Trophoblast cell (in vitro differentiated cells and primary cell): Measurements from ENCODE around the gene CNP.

Experiments used
- DNase-seq, 2 donors: peaks; one replicate each; pipeline ENCODE4 v3.0.0-alpha.2; 2016
- H2AFZ ChIP-seq: 2 replicates; pipeline ENCODE4 v1.6.1; 2013; ENCODE audit warnings: low read length, moderate library complexity, mild to moderate bottlenecking; ENCODE audit not compliant: insufficient read depth, poor library complexity
- H2AK5ac ChIP-seq: 2 replicates; pipeline ENCODE4 v1.6.1; 2013; ENCODE audit warnings: mild to moderate bottlenecking, low read length
- H2BK120ac ChIP-seq: 2 replicates; pipeline ENCODE4 v1.6.1; 2013; ENCODE audit warnings: low read length, mild to moderate bottlenecking, moderate library complexity; ENCODE audit not compliant: insufficient read depth, poor library complexity
- H2BK12ac ChIP-seq: 2 replicates; pipeline ENCODE4 v1.6.1; 2013; ENCODE audit warnings: mild to moderate bottlenecking, low read length, moderate library complexity
- H2BK5ac ChIP-seq: 2 replicates; pipeline ENCODE4 v1.6.1; 2013; ENCODE audit warnings: low read length, low read depth, moderate library complexity, mild to moderate bottlenecking; ENCODE audit not compliant: poor library complexity
- H3K14ac ChIP-seq: 2 replicates; pipeline ENCODE4 v1.6.1; 2013; ENCODE audit warnings: mild to moderate bottlenecking, low read length
- H3K18ac ChIP-seq: 2 replicates; pipeline ENCODE4 v1.6.1; 2013; ENCODE audit warnings: mild to moderate bottlenecking, low read length
- H3K23ac ChIP-seq: 2 replicates; pipeline ENCODE4 v1.6.1; 2013; ENCODE audit warnings: low read length
- H3K27ac ChIP-seq: 2 replicates; pipeline ENCODE4 v1.5.1; 2013; ENCODE audit warnings: low read depth, mild to moderate bottlenecking, inconsistent platforms, low read length, moderate library complexity
- H3K27me3 ChIP-seq: 2 replicates; pipeline ENCODE4 v1.6.1; 2013; ENCODE audit warnings: inconsistent platforms, mild to moderate bottlenecking, low read length, moderate library complexity; ENCODE audit not compliant: insufficient read depth
- H3K36me3 ChIP-seq, 2 experiments: 1 replicate in 1 of 2; 2 replicates in 1 of 2; pipeline ENCODE4 v1.6.1; 2013; ENCODE audit warnings: low read length in 2 of 2, mild to moderate bottlenecking in 2 of 2, moderate library complexity in 1 of 2; ENCODE audit not compliant: insufficient read depth in 2 of 2, control insufficient read depth in 1 of 2
- H3K4ac ChIP-seq: 2 replicates; pipeline ENCODE4 v1.6.1; 2013; ENCODE audit warnings: low read depth, mild to moderate bottlenecking, low read length, moderate library complexity
- H3K4me1 ChIP-seq, 2 experiments: 1 replicate in 1 of 2; 2 replicates in 1 of 2; pipeline ENCODE4 v1.6.1; 2013; ENCODE audit warnings: low read length in 2 of 2, mild to moderate bottlenecking in 2 of 2, moderate library complexity in 1 of 2; ENCODE audit not compliant: insufficient read depth in 2 of 2, control insufficient read depth in 1 of 2
- H3K4me2 ChIP-seq: 2 replicates; pipeline ENCODE4 v1.6.1; 2013; ENCODE audit warnings: inconsistent platforms, mild to moderate bottlenecking, low read length, moderate library complexity
- H3K4me3 ChIP-seq: 2 replicates; pipeline ENCODE4 v1.5.1; 2013; ENCODE audit warnings: mild to moderate bottlenecking, low read depth, low read length, inconsistent platforms
- H3K79me1 ChIP-seq: one replicate; pipeline ENCODE4 v1.6.1; 2013; ENCODE audit warnings: low read length
- H3K79me2 ChIP-seq: 2 replicates; pipeline ENCODE4 v1.6.1; 2013; ENCODE audit warnings: low read length, mild to moderate bottlenecking; ENCODE audit not compliant: control insufficient read depth, insufficient read depth, poor library complexity
- H3K9ac ChIP-seq: 2 replicates; pipeline ENCODE4 v1.6.1; 2013; ENCODE audit warnings: mild to moderate bottlenecking, low read length
- H3K9me3 ChIP-seq: 2 replicates; pipeline ENCODE4 v1.6.1; 2013; ENCODE audit warnings: low read depth, mild to moderate bottlenecking, control low read depth, inconsistent platforms, low read length; ENCODE audit not compliant: insufficient read depth
- H4K12ac ChIP-seq: 2 replicates; pipeline ENCODE4 v1.6.1; 2013; ENCODE audit warnings: low read depth, mild to moderate bottlenecking, low read length, moderate library complexity
- H4K8ac ChIP-seq: 2 replicates; pipeline ENCODE4 v1.6.1; 2013; ENCODE audit warnings: low read depth, mild to moderate bottlenecking, low read length, moderate library complexity
- H4K91ac ChIP-seq: one replicate; pipeline ENCODE4 v1.6.1; 2013; ENCODE audit warnings: low read depth, mild to moderate bottlenecking, low read length, moderate library complexity
- WGBS: extraction: QIAGEN DNeasy Blood & Tissue Kit; methylation state at CpG from one replicate; pipeline ENCODE4 v1.1.7; 2013; ENCODE audit warnings: missing lambda C conversion rate; ENCODE audit not compliant: insufficient read length, insufficient coverage; ENCODE audit errors: extremely low coverage; 5-methylcytosine and 5-hydroxymethylcytosine counted together

Gene CNP

DNA sequence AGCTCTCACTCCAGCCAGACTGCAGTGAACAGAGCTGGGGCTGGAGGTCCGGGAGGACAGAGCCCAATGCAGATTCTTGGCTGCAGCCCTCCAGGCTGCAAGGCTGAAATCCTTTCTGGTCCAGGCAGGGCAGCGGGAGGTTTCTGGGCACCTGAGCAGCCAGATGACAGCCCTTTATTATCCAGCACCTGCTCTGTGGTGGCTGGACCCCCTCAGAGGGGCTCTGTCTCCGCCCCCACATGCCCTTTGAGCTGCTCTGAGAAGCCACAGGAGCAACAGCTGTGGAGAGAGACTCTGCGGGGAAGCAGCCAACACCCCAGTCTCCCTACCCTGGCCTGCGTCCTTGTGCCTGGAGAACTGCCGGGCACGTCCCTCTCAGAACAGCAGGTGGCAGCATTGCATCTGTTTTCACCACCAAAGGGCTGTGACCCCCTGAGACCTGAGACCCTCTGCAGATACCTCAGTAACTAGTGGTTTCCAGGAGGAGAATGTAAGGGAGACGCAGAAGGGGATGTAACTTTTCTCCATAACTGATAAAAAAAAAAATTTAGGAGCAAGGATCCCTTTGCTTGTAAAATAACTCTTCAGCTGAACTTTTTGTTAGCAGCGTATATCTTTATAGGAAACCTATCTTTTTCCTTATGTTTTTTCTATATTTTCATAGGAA lies 3.7 kb upstream of the CNP start:
- Histone ChIP-seq H3K14ac (no peak overlapping the region), H3K18ac (no peak overlapping the region), H3K27ac (no peak overlapping the region), H3K79me2 (peaks cover 6% of the 10 kb centered on the region), H4K12ac (no peak overlapping the region), H3K4me3 (no peak overlapping the region), H4K91ac (no peak overlapping the region), H3K4me2 (no peak overlapping the region), H3K9ac (no peak overlapping the region), H2AFZ (no peak overlapping the region), H3K4me1 (peaks cover 8 to 14% of the 10 kb centered on the region in 2 experiments), H2BK12ac (no peak overlapping the region), H3K27me3 (no peaks in the 10 kb centered on the region), H3K9me3 (peaks cover 3% of the 10 kb centered on the region), H4K8ac (no peak overlapping the region), H3K36me3 (peaks cover under 1% of the 10 kb centered on the region in 2 experiments), H2BK5ac (no peak overlapping the region), H3K79me1 (peaks cover 6% of the 10 kb centered on the region), H2AK5ac (no peak overlapping the region), H3K23ac (no peak overlapping the region), H2BK120ac (no peak overlapping the region), H3K4ac (no peak overlapping the region)
- no CpG with 5 or more reads among the region's 9 CpGs for WGBS
- DNase-seq: peak; percentile 27 to 74

DNA sequence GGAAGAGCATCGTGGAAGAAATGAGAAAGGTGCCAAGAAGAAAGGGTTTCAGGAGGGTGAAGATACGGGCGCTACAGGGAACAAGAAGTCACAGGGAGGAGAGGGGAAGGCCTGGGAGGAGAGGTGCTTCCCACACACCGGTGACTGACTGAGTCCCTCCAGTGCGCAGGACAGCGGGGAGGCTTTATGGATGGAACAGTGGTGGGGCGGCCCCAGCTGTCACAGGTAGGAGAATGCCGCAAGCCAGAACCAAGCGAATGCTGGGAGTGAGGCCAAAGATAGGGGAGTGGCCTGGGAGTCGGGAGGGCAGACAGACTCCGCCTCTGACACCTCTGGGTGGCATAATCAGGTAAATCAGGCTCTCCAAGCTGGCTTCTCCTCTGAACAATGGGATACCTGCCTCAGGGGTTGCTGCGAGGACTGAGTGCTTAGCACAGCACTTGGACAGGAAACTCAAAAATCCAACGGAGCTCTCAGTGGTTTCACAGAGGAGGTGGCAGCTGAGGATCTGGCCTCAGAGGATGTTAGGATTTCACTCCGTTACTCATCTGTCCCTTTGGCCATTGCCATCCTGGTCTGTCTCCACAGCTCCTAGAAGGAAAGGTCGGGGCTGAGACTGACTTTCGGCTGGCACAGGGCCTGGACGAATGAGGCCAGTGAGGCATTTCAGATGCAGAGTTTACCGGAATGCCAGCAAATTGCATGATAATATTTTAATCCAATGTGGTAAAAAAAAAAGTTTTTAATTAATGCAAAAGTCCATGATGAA lies 717 bp upstream of the CNP start:
- no peaks in the 10 kb centered on the region for H3K9me3 ChIP-seq
- H3K4me1 ChIP-seq: peaks cover 8 to 9% of the 10 kb centered on the region in 2 experiments
- H2BK120ac ChIP-seq: no peak overlapping the region
- peaks cover 6% of the 10 kb centered on the region for H3K79me1 ChIP-seq
- H3K18ac ChIP-seq: no peak overlapping the region
- H2BK5ac ChIP-seq: no peak overlapping the region
- H3K9ac ChIP-seq: peak overlapping the region; percentile 50
- peak overlapping the region; percentile 4 for H2AFZ ChIP-seq
- H4K12ac ChIP-seq: peak overlapping the region; percentile 60
- no peak overlapping the region for H3K23ac ChIP-seq
- H3K4me2 ChIP-seq: peak overlapping the region; percentile 86
- no peak overlapping the region for H3K4ac ChIP-seq
- no CpG with 5 or more reads among the region's 18 CpGs for WGBS
- H3K79me2 ChIP-seq: peaks cover 6% of the 10 kb centered on the region
- H4K91ac ChIP-seq: peak overlapping the region; percentile 31
- H3K14ac ChIP-seq: peak overlapping the region; percentile 41
- H2AK5ac ChIP-seq: no peak overlapping the region
- H3K27ac ChIP-seq: peak overlapping the region; percentile 39
- DNase-seq: peak; percentile 91 to 94
- no peaks in the 10 kb centered on the region for H3K27me3 ChIP-seq
- H2BK12ac ChIP-seq: no peak overlapping the region
- peak overlapping the region; percentile 70 for H3K4me3 ChIP-seq
- peaks cover 13 to 15% of the 10 kb centered on the region in 2 experiments for H3K36me3 ChIP-seq
- H4K8ac ChIP-seq: peak overlapping the region; percentile 76

DNA sequence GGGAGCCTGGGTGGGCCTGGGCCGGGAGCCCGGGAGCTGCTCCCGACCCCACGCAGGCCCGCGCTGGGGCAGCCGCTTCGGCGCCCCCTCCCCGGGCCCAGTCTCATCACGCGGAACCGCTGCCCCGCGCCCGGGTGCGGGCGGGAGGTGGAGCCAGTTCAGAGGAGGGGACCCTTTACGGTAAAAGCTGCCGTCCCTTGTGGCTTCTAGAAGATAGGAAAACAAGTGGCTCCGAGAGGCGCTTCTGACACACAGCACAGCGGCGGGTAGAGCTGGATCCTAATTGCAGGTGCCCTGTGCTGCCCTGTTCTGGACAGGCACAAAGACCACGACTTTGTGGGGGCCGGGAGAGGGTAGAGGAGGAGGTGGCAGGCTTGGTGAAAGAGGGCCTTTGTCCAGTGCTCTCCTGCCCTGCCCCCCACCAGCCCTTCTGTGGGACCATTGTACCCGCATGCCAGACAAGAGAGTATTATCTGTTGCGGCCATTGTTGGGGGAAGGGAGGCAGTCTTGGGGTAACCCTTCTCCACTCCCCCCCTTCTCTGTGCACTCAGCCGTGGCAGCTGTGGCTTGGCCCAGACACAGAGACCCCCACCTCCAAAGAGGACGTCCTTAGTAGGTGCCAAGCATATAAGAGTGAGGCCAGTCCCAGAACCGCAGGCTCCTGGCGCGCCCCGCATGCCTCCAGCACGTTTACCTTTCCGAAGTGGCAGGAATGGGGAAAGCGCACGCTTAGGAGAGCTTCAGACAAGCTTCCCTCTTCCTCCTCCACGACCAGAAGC lies 736 bp downstream of the CNP start:
- H2AFZ ChIP-seq: peak overlapping the region; percentile 66
- H4K91ac ChIP-seq: peak overlapping the region; percentile 80
- H3K18ac ChIP-seq: peak overlapping the region; percentile 72
- H3K36me3 ChIP-seq: peaks cover 24 to 26% of the 10 kb centered on the region in 2 experiments
- H3K79me2 ChIP-seq: peaks cover 6% of the 10 kb centered on the region
- peak overlapping the region; percentile 83 for H4K8ac ChIP-seq
- no peak overlapping the region for H3K23ac ChIP-seq
- peak overlapping the region; percentile 52 for H2BK5ac ChIP-seq
- peak overlapping the region; percentile 81 for H3K4me3 ChIP-seq
- H3K9me3 ChIP-seq: no peaks in the 10 kb centered on the region
- H3K4me1 ChIP-seq: peaks cover 8 to 9% of the 10 kb centered on the region in 2 experiments
- peak overlapping the region; percentile 36 for H3K27ac ChIP-seq
- no peak overlapping the region for H2BK12ac ChIP-seq
- H3K27me3 ChIP-seq: no peaks in the 10 kb centered on the region
- H3K4ac ChIP-seq: peak overlapping the region; percentile 44
- H2AK5ac ChIP-seq: no peak overlapping the region
- H2BK120ac ChIP-seq: peak overlapping the region; percentile 38
- H3K9ac ChIP-seq: peak overlapping the region; percentile 95
- H3K14ac ChIP-seq: peak overlapping the region; percentile 65
- WGBS: no CpG with 5 or more reads among the region's 39 CpGs
- H3K4me2 ChIP-seq: peak overlapping the region; percentile 86
- DNase-seq: peak in 1 of 2 donors; percentile 50
- H4K12ac ChIP-seq: peak overlapping the region; percentile 14
- H3K79me1 ChIP-seq: peaks cover 6% of the 10 kb centered on the region

- H4K8ac ChIP-seq: no peak overlapping the region
- H3K79me1 ChIP-seq: peaks cover 6% of the 10 kb centered on the region
- no peak overlapping the region for H3K4ac ChIP-seq
- no peak overlapping the region for H2BK120ac ChIP-seq
- H3K9me3 ChIP-seq: no peaks in the 10 kb centered on the region
- H3K4me1 ChIP-seq: peaks cover 8 to 9% of the 10 kb centered on the region in 2 experiments
- H3K79me2 ChIP-seq: peaks cover 6% of the 10 kb centered on the region
- H3K4me2 ChIP-seq: peak overlapping the region; percentile 86
- no peak for DNase-seq
- no peak overlapping the region for H2AFZ ChIP-seq
- H3K4me3 ChIP-seq: no peak overlapping the region
- H3K36me3 ChIP-seq: peaks cover 28 to 34% of the 10 kb centered on the region in 2 experiments
- H4K91ac ChIP-seq: no peak overlapping the region
- WGBS: no CpG with 5 or more reads among the region's 37 CpGs
- no peak overlapping the region for H3K23ac ChIP-seq
- no peak overlapping the region for H2BK12ac ChIP-seq
- no peak overlapping the region for H3K14ac ChIP-seq
- H2AK5ac ChIP-seq: no peak overlapping the region
- no peak overlapping the region for H3K9ac ChIP-seq
- H4K12ac ChIP-seq: no peak overlapping the region
- H3K27ac ChIP-seq: no peak overlapping the region
- H2BK5ac ChIP-seq: no peak overlapping the region
- no peaks in the 10 kb centered on the region for H3K27me3 ChIP-seq
- no peak overlapping the region for H3K18ac ChIP-seq
Measured at GRCh38 chr17:41967921-41968578, 1.5 kb downstream of the CNP start.
